KG1 (cell line): ENCODE results near the gene CLEC20A.
"Not testable (repeated sequence)": the region's sequence is repeated elsewhere in the genome, so short reads cannot be mapped to it uniquely, and the experiment has no call there.

Source experiments
- DNase-seq: peaks from one replicate; lab custom pipeline; 2025; lab: John Stamatoyannopoulos, UW

Gene CLEC20A

DNA sequence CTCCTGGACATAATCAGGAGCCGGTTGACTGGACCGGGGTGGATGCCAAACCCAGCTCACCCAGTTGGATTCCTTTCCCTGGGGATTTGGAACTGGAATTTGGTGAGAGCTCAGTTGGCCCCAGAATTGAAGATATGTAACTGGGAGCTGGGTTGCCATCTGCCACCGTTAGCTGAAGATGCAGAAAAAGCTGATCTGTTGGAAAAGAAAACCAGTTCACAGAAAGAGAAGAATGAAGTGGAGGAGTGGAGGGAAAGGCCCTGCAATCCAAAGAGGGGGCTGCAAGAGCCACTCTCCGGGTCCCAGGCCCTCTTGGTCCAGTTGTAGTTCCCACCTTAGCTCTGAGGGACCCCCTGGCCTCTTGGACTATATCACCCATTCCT lies 32.2 kb upstream of the CLEC20A start:
- DNase-seq = no peak

DNA sequence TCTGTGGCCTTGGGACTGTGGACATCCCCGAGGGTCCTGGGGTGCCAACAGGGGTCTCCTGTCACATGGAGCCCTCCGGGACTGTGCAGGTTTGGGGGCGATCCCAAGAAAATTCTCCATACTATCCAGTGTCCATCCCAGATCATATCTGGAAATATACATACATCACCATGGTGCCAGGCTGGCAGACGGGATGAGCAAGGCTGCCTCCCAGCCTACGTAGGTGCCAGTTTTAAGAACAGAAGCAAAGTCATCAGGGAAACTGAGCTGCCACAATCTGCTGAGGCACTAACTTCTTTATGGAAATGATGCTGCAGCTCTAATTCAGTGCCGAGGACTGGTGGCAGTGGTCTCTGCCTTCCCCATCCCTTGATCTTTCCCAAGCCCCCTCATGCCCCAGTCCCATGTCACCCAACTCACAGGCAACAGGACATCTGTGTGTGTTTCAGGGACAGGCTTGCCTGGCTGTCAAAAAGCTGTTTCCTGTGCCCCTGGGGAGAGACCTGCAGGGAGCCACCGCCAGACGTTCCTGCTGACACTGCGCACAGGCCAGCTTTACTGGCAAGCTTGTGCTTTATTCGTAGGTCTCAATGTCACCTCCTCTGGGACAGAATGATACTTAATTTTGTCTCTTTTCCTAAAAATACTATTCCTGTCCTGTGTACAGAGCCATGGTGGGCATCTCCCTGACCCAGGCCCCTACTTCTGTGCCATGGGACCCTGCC lies 31.6 kb upstream of the CLEC20A start:
- DNase-seq = no peak

DNA sequence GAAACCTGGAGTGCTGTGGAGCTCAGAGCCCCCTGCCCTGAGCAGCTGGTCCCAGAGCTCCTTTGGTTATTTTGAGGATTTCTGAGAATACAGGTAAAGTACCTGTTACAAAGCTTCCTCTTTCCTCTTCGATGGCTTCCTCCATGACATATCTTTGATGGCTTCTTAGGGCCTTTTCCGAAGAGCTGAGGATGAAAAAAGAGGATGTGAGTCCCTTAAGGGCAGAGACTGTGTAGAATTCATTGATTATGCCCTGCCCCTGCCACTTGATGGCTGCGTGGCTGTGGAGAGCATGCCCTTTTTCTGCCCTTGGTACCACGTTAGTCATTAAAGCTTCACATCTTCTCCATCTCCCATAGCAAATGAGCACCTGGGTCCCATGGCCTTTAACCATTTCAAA lies 30.4 kb upstream of the CLEC20A start:
- no peak for DNase-seq

DNA sequence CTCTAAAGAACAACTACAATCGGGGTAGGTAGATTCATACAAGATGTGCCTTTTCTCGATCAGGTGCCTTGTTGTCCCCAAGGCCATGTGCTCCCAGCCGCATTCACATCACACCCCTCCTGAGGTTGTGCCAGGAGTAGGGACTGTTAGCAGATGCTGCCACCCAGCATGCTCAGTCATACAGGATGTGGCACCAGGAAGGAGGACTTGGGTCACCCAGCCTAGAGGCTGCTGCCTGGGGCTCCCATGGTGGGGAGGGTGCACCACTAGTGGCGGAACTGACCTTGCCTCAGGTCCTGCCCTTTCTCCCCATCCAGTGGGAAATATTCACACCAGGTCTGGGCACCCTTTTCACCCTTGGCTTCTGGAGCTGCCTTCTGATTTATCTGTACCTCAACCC lies 24.5 kb upstream of the CLEC20A start:
- DNase-seq = no peak

DNA sequence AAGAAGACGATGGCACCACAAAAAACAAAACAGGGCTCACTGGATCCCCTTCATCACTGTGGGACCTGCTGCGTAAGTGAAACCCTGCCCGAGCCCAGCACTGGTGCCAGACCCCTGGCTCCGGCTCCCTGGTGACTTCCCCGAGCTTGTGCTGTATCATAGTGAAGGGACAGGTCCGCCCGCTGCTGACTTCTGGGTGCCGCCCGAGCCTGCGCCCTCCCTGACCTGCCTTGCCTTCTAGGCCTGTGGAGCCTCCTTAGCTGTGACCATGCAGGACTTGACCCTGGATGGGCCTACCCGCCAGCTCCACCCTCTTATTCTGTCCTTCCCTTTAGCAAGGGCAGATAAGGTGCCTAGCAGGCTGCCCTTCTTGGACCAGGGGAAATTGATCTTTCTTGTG lies 24.0 kb upstream of the CLEC20A start:
- DNase-seq = no peak

DNA sequence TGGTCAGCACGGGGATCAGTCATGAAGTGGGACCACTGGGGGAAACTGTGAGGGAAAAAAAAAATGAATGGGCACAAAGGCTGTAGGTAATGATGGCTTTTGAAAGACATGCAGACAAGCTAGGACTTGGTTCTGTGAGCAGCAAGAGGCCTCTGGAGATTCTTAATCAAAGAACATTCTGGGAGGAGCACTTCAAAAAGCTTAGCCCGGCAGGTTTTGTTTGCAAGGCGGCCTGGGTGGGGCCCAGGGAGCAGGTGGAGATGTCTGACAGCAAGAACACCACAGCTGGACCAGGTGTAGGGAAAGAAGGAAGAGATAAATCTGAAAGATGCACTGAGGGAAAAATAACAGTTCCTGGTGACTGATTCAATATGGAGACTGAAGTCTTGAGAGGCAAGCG lies 22.1 kb upstream of the CLEC20A start:
- DNase-seq = no peak

DNA sequence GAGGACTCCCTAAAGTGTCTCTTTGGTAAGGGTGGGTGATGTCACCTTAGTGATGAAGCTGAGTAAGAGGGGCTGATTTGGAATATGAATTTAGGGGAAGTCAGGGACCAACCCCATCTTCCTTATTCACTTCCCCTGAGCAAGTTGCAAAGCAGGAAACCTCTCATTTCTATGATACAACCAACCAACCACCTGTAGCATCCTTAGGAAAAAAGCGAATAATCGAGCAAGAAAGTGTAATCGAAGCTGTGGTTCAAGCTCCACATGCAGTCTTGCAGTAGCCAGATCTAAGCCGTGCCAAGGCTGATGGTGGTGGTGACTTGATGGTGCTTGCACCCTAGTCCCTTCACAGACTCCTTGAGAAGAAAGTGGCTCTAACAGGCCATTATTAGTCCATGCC lies 19.3 kb upstream of the CLEC20A start:
- no peak for DNase-seq

DNA sequence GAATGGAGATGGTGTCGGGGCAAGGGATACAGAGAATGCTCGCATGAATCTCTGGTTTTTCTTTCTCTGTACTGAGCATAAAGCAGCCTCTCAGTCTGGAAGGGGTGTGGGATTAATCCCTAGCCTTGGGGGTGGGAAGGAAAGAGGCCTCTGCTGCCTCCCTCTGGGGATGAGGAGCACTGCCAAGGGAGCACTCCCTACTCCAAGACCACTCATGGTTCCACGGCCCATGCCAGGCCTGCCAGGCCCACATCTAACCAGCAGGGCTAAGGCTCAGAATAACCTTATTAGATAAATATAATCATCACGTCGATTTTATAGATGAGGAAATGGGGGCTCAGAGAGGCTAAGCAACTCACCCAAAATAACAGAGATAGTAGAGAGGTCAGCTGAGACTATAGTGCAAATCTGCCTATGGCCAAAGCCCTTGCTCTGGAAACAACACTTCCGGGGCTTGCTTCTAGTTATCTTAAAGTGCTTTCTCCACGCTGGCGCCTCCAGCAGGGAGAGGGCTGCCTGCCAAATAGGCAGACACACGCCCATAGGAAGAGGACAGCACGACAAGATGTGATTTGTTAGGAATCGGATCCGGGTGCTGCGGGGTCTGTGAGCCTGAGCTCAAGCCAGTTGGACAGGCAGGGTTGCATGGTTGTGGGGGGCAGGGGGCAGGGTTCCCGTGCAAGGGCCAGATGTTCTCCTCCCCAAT lies 16.7 kb upstream of the CLEC20A start:
- no peak for DNase-seq

DNA sequence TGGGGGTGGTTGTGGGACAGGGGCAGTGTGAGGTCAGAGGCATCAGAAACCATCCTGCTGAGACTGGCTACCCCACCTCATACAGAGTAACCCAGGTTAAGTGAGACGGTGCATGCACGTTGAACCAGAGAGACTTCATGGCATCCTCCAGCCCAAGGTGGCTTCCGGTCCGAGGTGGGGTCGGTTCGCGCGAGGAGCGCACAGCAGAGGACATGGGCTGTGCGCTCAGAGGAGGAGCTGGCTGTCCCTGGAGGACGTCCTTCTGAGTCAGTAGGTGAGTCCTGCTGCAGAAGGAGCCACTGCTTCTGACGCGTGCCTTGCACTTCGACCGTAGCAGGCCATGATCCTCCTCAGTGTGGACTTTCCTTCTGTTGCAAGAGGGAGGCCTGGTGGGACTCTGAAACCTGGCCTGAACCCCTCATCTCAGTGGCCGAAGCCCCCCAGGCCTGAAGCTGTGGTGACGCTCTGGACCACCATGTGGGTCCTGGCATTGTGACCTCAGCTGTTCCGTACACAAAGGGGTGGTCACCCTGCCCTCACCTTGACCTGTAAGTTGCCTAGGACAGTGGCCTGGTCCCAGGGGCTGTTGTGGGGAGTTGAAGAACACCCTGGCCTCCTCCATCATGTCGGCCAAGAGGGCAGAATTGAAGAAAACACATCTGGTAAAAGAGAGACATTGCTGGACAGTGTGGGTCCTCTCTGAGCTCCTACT lies 16.0 kb upstream of the CLEC20A start, which contains the start of gene TEX35:
TEX35 (plus strand) TSS at position 544 of the 712 bp plus-strand sequence; CDS start at position 624, 80 bp downstream.
- DNase-seq = no peak

DNA sequence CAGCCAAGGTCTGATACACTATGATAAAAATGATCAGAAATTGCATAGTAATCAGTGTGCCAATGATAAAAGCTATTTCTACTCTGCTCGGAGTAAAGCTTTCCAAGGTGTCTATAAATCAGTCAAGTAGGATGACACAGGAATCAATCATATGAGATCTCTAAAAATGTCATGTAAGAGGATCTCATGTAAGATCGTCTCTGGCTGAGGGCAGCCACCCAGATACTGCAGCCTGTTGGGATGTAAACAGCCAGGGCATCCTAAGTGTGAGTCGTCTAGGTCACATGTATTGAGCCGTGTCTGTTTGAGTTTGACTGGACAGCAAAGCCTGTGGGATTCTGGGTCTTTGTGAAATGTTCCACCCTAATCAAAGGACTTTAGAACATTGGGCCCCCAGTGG lies 13.4 kb upstream of the CLEC20A start:
- DNase-seq = no peak

DNA sequence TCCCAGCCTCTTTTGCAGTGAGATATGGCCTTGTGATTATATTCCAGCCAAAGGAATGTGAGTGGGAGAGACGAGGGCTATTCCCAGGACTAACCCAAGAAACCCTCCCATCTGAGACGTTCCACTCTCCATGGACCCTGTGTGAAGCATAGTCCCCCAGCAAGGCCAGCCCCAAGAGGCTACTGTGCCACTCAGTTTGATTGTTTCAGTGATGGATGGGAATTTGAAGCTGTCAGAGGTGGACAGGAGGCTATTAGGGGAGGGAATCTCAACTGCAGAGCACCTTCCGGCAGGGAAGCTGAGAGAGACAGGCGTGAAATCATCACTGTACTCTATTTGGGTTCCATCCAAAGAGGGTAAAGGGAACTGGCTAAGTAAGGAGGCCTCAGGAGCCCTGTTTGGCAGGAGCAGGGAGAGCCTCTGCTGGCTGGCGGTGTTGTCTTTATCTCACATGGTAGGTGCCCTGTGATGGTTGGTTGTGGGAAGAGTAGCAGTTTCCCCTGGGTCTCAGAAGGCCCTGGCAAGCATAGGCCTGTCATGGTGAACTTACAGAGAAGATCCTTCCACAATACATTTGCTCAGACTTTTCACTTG lies 12.7 kb upstream of the CLEC20A start:
- no peak for DNase-seq

DNA sequence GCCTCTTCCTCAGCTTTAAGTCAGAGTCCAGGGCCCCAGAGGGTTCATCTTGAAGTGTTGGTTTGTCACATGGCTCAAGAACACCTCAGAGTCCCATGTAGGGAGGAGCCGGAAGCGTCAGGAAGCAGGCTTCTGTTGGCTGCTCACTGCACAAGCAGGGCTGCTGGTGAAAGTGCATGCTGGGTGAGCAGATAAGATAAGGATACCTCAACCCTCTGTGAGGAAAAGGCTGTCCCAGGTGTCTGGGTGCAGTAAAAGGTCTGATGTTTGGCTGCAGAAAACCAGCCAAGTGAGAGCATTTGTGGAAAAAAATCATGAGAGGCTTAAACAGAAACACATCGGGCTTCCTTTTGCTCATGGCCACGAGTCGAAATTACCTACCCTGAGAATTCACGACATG lies 9.9 kb upstream of the CLEC20A start:
- DNase-seq = no peak

DNA sequence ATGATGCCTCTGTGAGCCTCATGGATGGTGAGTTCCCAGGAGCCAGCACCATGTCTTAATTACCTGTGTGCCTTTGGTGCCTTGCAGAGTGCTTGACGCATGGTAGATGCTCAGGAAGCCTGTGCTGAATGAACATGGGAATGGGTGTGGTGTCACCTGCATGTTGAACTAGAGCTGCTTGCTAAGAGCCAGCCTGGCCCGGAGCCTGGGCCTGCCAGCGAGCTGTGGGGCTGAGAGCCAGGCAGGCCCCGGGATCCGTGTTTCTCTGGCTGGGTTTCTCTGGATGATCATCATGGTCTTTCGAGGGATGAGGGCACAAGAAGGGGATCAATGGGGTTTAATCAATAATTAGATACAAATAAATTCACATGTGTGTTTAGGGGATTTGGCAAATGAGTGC lies 9.4 kb upstream of the CLEC20A start:
- DNase-seq = no peak

DNA sequence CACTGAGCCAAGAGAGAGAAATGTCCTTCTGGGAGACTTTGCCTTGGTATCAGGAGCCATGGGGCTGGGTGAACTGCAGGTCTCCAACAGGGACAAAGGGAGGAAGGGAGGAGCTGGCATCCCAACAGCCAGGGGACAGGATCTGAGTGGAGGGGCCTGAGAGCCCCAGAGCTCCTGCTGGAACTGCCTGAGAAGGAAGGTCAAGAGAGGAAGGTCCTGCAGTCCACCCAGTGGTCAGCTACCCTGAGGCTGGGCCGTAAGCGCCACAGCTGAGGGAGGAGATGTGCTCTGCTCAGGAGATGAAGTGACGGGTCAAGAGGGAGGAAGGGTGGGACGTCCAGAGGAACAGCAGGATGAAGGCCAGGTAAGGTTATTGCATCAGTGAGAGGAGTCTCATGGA lies 7.5 kb upstream of the CLEC20A start:
- no peak for DNase-seq

DNA sequence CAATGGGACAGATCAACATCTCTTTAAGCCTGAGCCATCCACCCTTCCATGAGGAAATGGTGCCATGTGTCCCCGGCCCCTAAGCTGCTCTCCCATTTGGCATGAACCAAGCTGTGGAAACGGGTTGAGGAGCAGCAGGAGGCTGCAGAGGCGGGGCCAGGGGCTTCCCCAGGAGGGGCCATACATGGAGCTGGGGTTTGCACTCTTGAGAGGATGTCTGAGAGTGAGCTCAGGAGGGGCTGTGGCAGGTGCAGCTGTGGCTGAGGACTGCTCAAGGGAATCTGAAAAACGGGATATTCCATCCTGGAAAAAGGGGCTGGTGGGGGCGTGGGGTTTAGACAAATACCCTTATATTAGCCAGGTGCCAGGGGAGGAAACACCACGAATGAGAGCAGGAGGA lies 7.1 kb upstream of the CLEC20A start:
- no peak for DNase-seq

DNA sequence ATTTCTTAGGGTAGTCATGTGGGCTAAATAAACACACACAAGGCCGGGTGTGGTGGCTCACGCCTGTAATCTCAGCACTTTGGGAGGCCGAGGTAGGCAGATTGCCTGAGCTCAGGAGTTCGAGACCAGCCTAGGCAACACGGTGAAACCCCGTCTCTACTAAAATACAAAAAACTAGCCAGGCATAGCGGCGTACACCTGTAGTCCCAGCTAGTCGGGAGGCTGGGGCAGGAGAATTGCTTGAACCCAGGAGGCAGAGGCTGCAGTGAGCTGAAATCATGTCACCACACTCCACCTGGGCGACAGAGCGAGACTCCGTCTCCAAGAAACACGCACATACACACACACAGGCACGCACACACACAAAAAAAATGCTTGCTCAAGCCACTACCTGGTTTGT lies 6.6 kb upstream of the CLEC20A start:
- DNase-seq = not testable (repeated sequence)

DNA sequence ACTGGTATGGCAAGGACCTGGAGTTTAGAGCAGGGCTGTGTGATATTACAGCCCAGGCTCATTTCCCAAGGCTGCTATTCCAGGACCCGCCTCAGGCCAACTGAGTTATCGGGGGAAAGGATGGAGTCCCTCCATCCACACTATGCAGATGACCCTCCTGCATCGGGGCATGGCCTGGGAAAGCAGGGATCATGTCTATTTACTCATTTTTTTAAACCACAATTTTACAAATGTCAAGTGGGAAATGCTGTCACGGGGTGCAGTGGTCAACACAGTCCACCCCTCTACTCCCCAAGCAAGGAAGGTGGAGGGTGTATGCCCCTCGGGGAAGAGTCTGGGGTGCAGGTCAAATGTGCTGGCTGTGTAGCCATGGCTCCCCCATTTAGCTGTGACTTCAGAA lies 6.1 kb upstream of the CLEC20A start:
- no peak for DNase-seq

DNA sequence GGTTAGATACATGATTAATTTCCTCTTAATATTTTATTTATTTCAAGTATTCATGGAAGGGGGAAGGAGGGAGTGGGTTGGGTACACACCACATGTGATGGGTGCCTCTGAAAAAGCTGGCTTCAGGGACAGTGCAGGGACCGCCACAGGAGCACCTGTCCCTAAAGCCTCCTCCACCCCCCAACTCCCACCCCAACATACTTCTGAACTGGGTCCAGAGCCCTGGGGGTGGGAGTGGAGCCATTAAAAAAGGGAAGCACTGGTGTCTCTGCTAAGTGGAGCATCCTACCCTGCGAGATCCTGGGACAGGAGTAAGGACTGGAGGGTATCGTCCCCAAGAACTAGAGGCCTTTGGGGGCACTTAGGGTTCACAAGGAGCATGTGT lies 5.6 kb upstream of the CLEC20A start:
- no peak for DNase-seq

DNA sequence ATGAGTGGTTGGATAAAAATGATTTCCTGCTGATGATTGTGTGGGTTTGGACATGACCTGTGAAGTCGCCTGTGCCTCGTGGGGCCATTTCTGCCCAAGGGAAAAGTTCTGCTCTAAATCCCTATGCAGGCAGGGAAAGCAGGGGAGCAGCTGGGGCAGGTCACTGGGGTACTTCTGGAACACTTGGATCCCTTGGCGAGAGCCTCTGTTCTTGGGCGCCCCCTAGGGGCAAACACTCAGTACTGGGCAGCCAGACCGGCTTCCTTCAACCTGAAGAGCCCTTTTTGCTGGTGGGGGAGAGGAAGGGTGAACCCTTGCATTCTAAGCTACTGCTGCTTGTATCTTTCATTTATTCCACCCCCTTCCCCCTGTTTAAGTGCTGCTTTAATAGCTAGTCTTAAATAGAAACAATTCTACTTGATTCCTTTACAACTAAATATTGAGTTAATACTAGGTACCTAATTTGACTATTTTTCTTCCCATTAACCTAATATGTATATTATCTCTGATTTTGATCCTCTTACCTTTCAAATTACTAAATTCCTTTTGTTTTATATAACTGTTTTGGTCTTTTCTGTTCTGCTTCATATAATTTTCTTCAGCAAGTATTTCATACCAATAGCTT lies 5.1 kb upstream of the CLEC20A start:
- DNase-seq = peak; percentile 59

DNA sequence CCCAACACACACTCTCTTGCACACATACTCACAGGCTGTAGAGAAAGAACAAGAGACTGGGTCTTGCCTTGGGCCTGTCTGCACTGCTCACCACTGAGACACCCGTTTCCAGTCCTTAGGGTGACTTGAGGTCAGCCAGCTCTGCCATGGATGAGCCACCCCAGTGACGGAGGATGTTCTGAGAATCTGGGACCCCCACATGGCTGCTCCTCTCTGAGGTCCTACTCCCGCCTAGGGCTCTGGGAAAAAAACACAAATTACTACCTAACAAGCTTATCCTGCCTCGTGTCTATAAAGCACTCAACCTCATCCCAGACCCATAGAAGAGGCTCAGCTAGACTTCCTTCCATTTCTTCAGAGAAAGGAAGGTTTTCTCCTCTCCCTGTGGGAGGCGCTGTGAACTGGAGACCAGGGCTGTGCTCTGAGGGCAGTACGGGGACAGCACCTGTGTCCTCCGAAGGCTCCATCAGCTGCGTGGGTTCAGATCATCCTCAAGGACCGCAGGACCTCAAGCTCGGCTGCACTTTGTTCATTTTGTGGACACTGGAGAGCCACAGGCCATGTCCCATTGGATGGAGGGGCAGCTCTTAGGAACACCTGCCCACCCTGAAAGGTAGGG lies 4.3 kb upstream of the CLEC20A start:
- DNase-seq = no peak

DNA sequence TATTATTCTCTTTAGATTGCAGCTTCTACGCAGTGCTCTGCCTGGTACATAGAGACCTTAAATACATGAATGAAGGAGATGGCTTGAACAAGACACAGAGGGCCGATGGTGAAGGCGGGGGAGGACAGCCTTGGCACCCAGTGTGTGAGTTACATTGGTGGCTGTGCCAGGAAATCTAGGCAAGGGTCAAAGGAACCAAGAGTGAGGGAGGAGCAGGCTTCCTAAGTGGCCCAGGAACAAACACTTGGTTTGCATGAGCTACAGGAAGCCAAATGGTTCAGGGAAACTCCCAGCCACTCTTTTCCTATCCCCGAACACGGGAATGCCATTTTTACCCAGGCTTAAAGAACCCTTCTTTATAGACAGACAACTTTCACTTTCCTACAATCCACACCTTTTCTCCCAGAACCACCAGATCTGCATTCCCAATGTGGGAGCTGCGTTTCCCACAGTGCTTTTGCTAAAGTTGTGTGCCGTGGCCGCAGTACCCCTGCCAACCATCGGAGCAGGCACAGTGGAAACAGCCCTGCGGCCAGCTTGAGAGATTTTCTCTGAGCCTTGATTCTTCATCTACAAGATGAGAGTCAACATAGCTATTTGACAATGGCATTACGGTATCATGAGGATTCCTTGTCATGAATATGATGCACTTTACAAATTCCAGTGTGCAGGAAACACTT lies 3.5 kb upstream of the CLEC20A start:
- DNase-seq = no peak
